Hepatocyte (in vitro differentiated cells): Measurements from ENCODE around the gene GBE1.

Experiments
- EZH2 ChIP-seq: fragments of 200-600 bp; sonication (generic); IDR thresholded peaks from 2 replicates; pipeline ENCODE4 v1.6.1; 2016; ENCODE audit warnings: antibody characterized with exemption, mild to moderate bottlenecking, borderline replicate concordance
- TF ChIP-seq, protein P1 (sequence below): fragments of 200-600 bp; sonication (generic); IDR thresholded peaks from 2 replicates; pipeline ENCODE4 v1.5.1; 2016; ENCODE audit warnings: antibody characterized with exemption, mild to moderate bottlenecking; ENCODE audit not compliant: poor library complexity

DNA sequence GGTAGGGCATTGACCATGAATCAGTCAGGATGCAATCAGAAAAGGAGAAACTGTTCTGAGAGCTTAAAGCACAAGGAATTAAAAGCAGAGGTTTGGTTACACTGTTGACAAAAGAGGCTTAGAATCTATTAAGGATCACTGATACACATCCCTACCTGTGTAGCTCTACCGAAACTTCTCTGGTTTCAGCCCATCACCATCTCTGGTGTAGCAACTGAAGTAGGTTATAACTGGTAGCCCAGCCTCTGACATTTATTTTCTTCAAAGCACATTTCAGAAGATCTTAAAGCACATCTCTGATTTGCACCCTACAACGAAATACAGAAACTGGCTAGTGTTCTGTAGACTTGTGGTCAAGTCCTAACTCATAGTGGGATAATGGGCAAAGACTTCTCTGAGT is 283.7 kb downstream of the GBE1 start:
- TF ChIP-seq, protein P1, sequence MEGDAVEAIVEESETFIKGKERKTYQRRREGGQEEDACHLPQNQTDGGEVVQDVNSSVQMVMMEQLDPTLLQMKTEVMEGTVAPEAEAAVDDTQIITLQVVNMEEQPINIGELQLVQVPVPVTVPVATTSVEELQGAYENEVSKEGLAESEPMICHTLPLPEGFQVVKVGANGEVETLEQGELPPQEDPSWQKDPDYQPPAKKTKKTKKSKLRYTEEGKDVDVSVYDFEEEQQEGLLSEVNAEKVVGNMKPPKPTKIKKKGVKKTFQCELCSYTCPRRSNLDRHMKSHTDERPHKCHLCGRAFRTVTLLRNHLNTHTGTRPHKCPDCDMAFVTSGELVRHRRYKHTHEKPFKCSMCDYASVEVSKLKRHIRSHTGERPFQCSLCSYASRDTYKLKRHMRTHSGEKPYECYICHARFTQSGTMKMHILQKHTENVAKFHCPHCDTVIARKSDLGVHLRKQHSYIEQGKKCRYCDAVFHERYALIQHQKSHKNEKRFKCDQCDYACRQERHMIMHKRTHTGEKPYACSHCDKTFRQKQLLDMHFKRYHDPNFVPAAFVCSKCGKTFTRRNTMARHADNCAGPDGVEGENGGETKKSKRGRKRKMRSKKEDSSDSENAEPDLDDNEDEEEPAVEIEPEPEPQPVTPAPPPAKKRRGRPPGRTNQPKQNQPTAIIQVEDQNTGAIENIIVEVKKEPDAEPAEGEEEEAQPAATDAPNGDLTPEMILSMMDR, result no peak
- no peak for TF ChIP-seq EZH2
